ENCODE measurements around the gene GTF2F1.

DNA sequence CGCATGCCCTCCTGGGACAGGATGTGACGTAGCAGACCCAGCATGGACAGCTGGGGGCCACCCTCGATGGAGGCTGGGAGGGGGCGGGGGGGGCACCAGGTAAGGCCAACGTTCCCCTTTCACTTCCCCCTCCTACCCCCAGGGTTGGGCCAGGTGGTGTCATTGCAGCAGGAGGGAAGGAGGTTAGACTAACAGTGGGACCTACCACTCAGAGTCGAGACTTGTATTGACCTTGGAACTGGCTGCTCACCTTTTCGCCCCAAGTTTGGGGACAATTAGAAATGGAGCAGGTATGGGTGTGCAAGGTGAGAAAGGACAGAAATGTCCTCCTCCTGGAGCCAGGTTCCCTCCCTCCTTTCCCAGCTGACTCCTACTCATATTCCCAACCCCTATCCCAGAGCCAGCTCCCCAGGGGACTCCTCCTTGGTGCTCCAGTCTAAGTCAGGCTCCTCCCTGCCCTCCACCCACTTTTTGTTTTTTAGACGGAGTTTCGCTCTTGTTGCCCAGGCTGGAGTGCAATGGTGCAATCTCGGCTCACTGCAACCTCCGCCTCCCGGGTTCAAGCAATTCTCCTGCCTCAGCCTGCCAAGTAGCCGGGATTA, 49.2 kb upstream of the GTF2F1 start:
- TF ChIP-seq, protein P1, sequence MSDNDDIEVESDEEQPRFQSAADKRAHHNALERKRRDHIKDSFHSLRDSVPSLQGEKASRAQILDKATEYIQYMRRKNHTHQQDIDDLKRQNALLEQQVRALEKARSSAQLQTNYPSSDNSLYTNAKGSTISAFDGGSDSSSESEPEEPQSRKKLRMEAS (IDR thresholded peaks at IDR 0.05), result no peak
- TF ChIP-seq, protein P2, sequence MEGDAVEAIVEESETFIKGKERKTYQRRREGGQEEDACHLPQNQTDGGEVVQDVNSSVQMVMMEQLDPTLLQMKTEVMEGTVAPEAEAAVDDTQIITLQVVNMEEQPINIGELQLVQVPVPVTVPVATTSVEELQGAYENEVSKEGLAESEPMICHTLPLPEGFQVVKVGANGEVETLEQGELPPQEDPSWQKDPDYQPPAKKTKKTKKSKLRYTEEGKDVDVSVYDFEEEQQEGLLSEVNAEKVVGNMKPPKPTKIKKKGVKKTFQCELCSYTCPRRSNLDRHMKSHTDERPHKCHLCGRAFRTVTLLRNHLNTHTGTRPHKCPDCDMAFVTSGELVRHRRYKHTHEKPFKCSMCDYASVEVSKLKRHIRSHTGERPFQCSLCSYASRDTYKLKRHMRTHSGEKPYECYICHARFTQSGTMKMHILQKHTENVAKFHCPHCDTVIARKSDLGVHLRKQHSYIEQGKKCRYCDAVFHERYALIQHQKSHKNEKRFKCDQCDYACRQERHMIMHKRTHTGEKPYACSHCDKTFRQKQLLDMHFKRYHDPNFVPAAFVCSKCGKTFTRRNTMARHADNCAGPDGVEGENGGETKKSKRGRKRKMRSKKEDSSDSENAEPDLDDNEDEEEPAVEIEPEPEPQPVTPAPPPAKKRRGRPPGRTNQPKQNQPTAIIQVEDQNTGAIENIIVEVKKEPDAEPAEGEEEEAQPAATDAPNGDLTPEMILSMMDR (IDR thresholded peaks at IDR 0.05; ENCODE audit: low read depth, low read length, missing input control), result no peak
- TF ChIP-seq RAD21 (IDR thresholded peaks at IDR 0.05) (no peak), TAF1 (conservative IDR thresholded peaks at IDR 0.05) (no peak), YY1 (IDR thresholded peaks at IDR 0.05) (no peak), SP1 (IDR thresholded peaks at IDR 0.05) (no peak), RXRA (IDR thresholded peaks at IDR 0.05) (no peak), FOXA2 (IDR thresholded peaks at IDR 0.05) (no peak), JUND (IDR thresholded peaks at IDR 0.05) (no peak)
- TF ChIP-seq, protein P3, sequence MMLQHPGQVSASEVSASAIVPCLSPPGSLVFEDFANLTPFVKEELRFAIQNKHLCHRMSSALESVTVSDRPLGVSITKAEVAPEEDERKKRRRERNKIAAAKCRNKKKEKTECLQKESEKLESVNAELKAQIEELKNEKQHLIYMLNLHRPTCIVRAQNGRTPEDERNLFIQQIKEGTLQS (IDR thresholded peaks at IDR 0.05), result no peak
- TF ChIP-seq, protein P4, sequence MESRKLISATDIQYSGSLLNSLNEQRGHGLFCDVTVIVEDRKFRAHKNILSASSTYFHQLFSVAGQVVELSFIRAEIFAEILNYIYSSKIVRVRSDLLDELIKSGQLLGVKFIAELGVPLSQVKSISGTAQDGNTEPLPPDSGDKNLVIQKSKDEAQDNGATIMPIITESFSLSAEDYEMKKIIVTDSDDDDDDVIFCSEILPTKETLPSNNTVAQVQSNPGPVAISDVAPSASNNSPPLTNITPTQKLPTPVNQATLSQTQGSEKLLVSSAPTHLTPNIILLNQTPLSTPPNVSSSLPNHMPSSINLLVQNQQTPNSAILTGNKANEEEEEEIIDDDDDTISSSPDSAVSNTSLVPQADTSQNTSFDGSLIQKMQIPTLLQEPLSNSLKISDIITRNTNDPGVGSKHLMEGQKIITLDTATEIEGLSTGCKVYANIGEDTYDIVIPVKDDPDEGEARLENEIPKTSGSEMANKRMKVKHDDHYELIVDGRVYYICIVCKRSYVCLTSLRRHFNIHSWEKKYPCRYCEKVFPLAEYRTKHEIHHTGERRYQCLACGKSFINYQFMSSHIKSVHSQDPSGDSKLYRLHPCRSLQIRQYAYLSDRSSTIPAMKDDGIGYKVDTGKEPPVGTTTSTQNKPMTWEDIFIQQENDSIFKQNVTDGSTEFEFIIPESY (IDR thresholded peaks at IDR 0.05), result no peak
- TF ChIP-seq, protein P5, sequence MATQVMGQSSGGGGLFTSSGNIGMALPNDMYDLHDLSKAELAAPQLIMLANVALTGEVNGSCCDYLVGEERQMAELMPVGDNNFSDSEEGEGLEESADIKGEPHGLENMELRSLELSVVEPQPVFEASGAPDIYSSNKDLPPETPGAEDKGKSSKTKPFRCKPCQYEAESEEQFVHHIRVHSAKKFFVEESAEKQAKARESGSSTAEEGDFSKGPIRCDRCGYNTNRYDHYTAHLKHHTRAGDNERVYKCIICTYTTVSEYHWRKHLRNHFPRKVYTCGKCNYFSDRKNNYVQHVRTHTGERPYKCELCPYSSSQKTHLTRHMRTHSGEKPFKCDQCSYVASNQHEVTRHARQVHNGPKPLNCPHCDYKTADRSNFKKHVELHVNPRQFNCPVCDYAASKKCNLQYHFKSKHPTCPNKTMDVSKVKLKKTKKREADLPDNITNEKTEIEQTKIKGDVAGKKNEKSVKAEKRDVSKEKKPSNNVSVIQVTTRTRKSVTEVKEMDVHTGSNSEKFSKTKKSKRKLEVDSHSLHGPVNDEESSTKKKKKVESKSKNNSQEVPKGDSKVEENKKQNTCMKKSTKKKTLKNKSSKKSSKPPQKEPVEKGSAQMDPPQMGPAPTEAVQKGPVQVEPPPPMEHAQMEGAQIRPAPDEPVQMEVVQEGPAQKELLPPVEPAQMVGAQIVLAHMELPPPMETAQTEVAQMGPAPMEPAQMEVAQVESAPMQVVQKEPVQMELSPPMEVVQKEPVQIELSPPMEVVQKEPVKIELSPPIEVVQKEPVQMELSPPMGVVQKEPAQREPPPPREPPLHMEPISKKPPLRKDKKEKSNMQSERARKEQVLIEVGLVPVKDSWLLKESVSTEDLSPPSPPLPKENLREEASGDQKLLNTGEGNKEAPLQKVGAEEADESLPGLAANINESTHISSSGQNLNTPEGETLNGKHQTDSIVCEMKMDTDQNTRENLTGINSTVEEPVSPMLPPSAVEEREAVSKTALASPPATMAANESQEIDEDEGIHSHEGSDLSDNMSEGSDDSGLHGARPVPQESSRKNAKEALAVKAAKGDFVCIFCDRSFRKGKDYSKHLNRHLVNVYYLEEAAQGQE (IDR thresholded peaks at IDR 0.05), result no peak

Data from liver (tissue), 3 donors.